Measurements from ENCODE around the gene EPB41L4A.

- TF ChIP-seq CTCF (IDR thresholded peaks at IDR 0.05) (no peak), POLR2AphosphoS5 (IDR thresholded peaks at IDR 0.05) (no peak), POLR2A (IDR thresholded peaks at IDR 0.05; ENCODE audit: low read depth) (no peak)
Measured at GRCh38 chr5:112289465-112289864, 129.6 kb downstream of the EPB41L4A start.
